ENCODE measurements around the gene ADARB2.

DNA sequence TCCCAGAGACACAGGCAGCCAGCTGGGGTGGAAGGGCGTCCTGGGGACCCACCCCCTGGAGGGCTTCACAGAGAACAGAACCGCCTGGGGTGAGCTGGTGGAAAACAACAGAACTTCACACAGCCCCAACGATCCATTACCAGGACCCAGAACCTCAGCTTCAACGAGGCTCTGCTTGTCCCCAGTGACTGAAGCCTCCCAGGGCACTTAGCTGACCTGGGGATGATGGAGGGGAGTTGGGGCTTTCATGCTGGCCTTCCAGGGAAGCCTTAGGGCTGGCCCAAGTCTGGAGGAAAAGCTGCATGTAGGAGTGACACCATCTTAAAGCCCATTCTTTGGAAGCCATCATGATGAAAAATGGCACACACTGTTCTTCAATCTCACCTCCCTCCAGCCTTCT is 381.0 kb downstream of the ADARB2 start:
- TF ChIP-seq, protein P1, sequence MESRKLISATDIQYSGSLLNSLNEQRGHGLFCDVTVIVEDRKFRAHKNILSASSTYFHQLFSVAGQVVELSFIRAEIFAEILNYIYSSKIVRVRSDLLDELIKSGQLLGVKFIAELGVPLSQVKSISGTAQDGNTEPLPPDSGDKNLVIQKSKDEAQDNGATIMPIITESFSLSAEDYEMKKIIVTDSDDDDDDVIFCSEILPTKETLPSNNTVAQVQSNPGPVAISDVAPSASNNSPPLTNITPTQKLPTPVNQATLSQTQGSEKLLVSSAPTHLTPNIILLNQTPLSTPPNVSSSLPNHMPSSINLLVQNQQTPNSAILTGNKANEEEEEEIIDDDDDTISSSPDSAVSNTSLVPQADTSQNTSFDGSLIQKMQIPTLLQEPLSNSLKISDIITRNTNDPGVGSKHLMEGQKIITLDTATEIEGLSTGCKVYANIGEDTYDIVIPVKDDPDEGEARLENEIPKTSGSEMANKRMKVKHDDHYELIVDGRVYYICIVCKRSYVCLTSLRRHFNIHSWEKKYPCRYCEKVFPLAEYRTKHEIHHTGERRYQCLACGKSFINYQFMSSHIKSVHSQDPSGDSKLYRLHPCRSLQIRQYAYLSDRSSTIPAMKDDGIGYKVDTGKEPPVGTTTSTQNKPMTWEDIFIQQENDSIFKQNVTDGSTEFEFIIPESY (IDR thresholded peaks at IDR 0.05), result no peak
- TF ChIP-seq, protein P2, sequence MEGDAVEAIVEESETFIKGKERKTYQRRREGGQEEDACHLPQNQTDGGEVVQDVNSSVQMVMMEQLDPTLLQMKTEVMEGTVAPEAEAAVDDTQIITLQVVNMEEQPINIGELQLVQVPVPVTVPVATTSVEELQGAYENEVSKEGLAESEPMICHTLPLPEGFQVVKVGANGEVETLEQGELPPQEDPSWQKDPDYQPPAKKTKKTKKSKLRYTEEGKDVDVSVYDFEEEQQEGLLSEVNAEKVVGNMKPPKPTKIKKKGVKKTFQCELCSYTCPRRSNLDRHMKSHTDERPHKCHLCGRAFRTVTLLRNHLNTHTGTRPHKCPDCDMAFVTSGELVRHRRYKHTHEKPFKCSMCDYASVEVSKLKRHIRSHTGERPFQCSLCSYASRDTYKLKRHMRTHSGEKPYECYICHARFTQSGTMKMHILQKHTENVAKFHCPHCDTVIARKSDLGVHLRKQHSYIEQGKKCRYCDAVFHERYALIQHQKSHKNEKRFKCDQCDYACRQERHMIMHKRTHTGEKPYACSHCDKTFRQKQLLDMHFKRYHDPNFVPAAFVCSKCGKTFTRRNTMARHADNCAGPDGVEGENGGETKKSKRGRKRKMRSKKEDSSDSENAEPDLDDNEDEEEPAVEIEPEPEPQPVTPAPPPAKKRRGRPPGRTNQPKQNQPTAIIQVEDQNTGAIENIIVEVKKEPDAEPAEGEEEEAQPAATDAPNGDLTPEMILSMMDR (IDR thresholded peaks at IDR 0.05; ENCODE audit: low read depth, low read length, missing input control), result no peak
- TF ChIP-seq FOXA1 (IDR thresholded peaks at IDR 0.05) (no peak), YY1 (IDR thresholded peaks at IDR 0.05) (no peak), HNF4G (IDR thresholded peaks at IDR 0.05) (no peak), RXRA (IDR thresholded peaks at IDR 0.05) (no peak), SP1 (IDR thresholded peaks at IDR 0.05) (no peak), NR2F2 (IDR thresholded peaks at IDR 0.05) (no peak), EGR1 (IDR thresholded peaks at IDR 0.05; ENCODE audit: low read depth in 2 of 2) (no peak)
- TF ChIP-seq, protein P3, sequence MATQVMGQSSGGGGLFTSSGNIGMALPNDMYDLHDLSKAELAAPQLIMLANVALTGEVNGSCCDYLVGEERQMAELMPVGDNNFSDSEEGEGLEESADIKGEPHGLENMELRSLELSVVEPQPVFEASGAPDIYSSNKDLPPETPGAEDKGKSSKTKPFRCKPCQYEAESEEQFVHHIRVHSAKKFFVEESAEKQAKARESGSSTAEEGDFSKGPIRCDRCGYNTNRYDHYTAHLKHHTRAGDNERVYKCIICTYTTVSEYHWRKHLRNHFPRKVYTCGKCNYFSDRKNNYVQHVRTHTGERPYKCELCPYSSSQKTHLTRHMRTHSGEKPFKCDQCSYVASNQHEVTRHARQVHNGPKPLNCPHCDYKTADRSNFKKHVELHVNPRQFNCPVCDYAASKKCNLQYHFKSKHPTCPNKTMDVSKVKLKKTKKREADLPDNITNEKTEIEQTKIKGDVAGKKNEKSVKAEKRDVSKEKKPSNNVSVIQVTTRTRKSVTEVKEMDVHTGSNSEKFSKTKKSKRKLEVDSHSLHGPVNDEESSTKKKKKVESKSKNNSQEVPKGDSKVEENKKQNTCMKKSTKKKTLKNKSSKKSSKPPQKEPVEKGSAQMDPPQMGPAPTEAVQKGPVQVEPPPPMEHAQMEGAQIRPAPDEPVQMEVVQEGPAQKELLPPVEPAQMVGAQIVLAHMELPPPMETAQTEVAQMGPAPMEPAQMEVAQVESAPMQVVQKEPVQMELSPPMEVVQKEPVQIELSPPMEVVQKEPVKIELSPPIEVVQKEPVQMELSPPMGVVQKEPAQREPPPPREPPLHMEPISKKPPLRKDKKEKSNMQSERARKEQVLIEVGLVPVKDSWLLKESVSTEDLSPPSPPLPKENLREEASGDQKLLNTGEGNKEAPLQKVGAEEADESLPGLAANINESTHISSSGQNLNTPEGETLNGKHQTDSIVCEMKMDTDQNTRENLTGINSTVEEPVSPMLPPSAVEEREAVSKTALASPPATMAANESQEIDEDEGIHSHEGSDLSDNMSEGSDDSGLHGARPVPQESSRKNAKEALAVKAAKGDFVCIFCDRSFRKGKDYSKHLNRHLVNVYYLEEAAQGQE (IDR thresholded peaks at IDR 0.05), result no peak
